Nephron (organoid): ENCODE data around the gene SLC4A3.

Experiments used
- H3K27ac Mint-ChIP-seq, 3 experiments: 2 replicates each; pipeline ENCODE4 v1.8.0; 2020; ENCODE audit warnings: mixed read lengths in 3 of 3, mild to moderate bottlenecking in 2 of 3, moderate library complexity in 1 of 3
- H3K27me3 Mint-ChIP-seq: 2 replicates; pipeline ENCODE4 v1.8.0; 2021; ENCODE audit warnings: low read depth, mild to moderate bottlenecking, moderate library complexity, mixed read lengths
- H3K36me3 Mint-ChIP-seq: 2 replicates; pipeline ENCODE4 v1.8.0; 2020; ENCODE audit warnings: low read depth, mixed read lengths
- H3K4me1 Mint-ChIP-seq: 2 replicates; pipeline ENCODE4 v1.8.0; 2020; ENCODE audit warnings: mixed read lengths
- H3K4me3 Mint-ChIP-seq, 3 experiments: 2 replicates each; pipeline ENCODE4 v1.8.0; 2020; ENCODE audit warnings: mild to moderate bottlenecking in 3 of 3, mixed read lengths in 3 of 3, moderate library complexity in 2 of 3
- H3K9me3 Mint-ChIP-seq: 2 replicates; pipeline ENCODE4 v1.8.0; 2020; ENCODE audit warnings: mixed read lengths
- CTCF ChIP-seq, 3 experiments: fragments of 200-600 bp; sonication (generic); IDR thresholded peaks; one replicate each; pipeline ENCODE4 v1.5.0; 2021; ENCODE audit warnings: antibody characterized with exemption in 3 of 3; ENCODE audit not compliant: unreplicated experiment in 3 of 3

The SLC4A3 gene

GRCh38 chr2:219687882-219688559 lies 60.6 kb downstream of the SLC4A3 start:
- peaks cover 52% of the 10 kb centered on the region for H3K4me1 Mint-ChIP-seq
- peaks cover 11% of the 10 kb centered on the region for H3K9me3 Mint-ChIP-seq
- no peak overlapping the region for H3K4me3 Mint-ChIP-seq
- no peak for TF ChIP-seq CTCF (IDR thresholded peaks at IDR 0.05; ENCODE audit: unreplicated experiment in 3 of 3)
- H3K27me3 Mint-ChIP-seq: peaks cover 41% of the 10 kb centered on the region
- H3K36me3 Mint-ChIP-seq: no peaks in the 10 kb centered on the region
- H3K27ac Mint-ChIP-seq: no peak overlapping the region

GRCh38 chr2:219688560-219689445 lies 61.4 kb downstream of the SLC4A3 start:
- no peak for TF ChIP-seq CTCF (IDR thresholded peaks at IDR 0.05; ENCODE audit: unreplicated experiment in 3 of 3)
- H3K27me3 Mint-ChIP-seq: peaks cover 48% of the 10 kb centered on the region
- H3K27ac Mint-ChIP-seq: no peak overlapping the region
- no peak overlapping the region for H3K4me3 Mint-ChIP-seq
- H3K9me3 Mint-ChIP-seq: peaks cover 7% of the 10 kb centered on the region
- peaks cover 52% of the 10 kb centered on the region for H3K4me1 Mint-ChIP-seq
- H3K36me3 Mint-ChIP-seq: no peaks in the 10 kb centered on the region

GRCh38 chr2:219689676-219690628 lies 62.5 kb downstream of the SLC4A3 start:
- peaks cover 47% of the 10 kb centered on the region for H3K4me1 Mint-ChIP-seq
- no peaks in the 10 kb centered on the region for H3K9me3 Mint-ChIP-seq
- no peak overlapping the region for H3K4me3 Mint-ChIP-seq
- peaks cover 40% of the 10 kb centered on the region for H3K27me3 Mint-ChIP-seq
- TF ChIP-seq CTCF (IDR thresholded peaks at IDR 0.05; ENCODE audit: unreplicated experiment in 3 of 3): peak; percentile 83 to 88 (median 87)
- no peaks in the 10 kb centered on the region for H3K36me3 Mint-ChIP-seq
- no peak overlapping the region for H3K27ac Mint-ChIP-seq

- H3K4me3 Mint-ChIP-seq: no peak overlapping the region
These were observed 64.1 kb downstream of the SLC4A3 start for GRCh38 chr2:219691571-219691970.

More at GRCh38 chr2:219691571-219691970, 64.1 kb downstream of the SLC4A3 start:
- H3K9me3 Mint-ChIP-seq: peaks cover 3% of the 10 kb centered on the region
- no peak for TF ChIP-seq CTCF (IDR thresholded peaks at IDR 0.05; ENCODE audit: unreplicated experiment in 3 of 3)
- H3K27me3 Mint-ChIP-seq: peaks cover 29% of the 10 kb centered on the region
- H3K4me1 Mint-ChIP-seq: peaks cover 33% of the 10 kb centered on the region
- H3K36me3 Mint-ChIP-seq: no peaks in the 10 kb centered on the region
- no peak overlapping the region for H3K27ac Mint-ChIP-seq
